ENCODE results near the gene PDE8B.

DNA sequence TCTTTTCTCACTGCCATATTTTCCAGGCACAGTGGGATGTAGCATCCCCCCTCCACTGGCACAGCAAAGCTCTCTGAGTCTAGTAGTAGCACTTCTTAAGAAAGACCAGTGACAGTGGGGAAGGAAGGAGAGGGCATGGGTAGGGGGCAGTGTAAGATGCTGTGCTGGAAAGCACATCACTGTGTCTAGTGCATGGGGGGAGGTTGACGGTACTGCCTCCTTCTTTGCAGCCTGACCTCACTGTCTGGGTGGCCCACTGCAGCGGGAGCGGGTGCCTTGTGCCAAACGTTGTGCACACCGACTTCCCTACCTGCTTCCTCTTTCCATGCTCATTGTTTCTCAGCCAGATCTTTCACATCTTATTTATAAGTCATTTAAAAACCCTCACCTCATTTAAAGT lies 91.8 kb downstream of the PDE8B start:
- TF ChIP-seq, protein P1, sequence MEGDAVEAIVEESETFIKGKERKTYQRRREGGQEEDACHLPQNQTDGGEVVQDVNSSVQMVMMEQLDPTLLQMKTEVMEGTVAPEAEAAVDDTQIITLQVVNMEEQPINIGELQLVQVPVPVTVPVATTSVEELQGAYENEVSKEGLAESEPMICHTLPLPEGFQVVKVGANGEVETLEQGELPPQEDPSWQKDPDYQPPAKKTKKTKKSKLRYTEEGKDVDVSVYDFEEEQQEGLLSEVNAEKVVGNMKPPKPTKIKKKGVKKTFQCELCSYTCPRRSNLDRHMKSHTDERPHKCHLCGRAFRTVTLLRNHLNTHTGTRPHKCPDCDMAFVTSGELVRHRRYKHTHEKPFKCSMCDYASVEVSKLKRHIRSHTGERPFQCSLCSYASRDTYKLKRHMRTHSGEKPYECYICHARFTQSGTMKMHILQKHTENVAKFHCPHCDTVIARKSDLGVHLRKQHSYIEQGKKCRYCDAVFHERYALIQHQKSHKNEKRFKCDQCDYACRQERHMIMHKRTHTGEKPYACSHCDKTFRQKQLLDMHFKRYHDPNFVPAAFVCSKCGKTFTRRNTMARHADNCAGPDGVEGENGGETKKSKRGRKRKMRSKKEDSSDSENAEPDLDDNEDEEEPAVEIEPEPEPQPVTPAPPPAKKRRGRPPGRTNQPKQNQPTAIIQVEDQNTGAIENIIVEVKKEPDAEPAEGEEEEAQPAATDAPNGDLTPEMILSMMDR (IDR thresholded peaks at IDR 0.05; ENCODE audit: low read length) = no peak
- no peak for TF ChIP-seq EZH2 (IDR thresholded peaks at IDR 0.05; ENCODE audit: borderline replicate concordance, low read length)
